ENCODE data around the gene NEO1. TPM values are rescaled to one million over a fixed set of nuclear protein-coding genes. Genes with fewer than 3 reads are reported as not detected.

Gene NEO1
- total and polyA plus RNA-seq, 9 donors = 19.6 to 49.7 (median 37.1) TPM

DNA sequence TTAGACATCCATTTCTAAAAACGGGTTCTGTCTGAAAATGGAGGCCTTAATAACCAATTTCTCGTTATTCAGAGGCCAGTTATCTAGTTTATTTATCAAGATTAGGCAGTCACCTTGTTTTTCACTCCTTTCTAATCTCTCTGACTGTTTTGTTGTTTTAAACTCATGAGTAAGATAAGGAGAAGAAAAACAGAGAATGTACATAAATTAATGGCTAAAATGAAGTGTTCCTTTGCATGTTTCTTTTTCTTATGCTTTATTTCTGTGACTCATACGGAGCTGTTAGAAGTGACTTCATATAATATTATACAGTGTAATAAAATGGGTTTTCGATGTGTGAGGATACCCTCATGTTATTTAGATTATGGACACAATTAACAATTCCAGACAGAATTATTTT lies 22.0 kb downstream of the NEO1 start:
- no peaks in the 10 kb centered on the region for H3K4me1 ChIP-seq (ENCODE audit: control insufficient read depth, insufficient read depth, low read length)

DNA sequence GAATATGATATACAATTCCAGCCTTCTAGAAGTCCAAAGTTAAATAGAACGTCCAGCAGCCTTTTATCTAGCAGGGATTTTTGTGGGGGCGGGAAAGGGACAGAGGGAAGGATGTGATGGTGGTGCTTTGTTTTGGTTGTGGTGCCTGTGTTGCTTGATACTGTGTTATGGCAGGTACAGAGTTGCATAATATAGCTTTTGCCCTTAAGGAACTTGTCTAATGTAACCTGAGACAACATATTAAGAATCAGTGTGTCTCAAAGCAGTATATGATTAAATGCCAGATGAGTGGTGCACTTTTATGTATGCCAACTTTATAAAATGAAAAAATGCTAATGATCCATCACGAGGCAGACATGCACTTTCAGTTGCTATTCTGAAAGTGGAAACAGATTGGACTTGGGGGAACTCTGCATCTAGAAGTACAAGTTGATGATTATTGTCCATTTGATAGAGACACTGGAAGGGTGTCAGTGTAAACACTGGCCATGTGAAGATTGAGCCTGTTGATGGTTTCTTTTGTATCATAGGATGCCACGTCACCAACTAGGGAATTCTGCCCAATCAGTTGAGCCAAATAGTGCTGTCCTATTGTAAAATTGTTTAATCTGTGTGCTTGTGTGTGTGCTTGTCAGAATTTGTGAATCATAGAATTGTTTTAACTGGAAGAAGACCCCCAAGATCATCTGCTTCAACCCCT lies 23.0 kb downstream of the NEO1 start:
- no peaks in the 10 kb centered on the region for H3K27me3 ChIP-seq (ENCODE audit: control insufficient read depth, insufficient read depth, low read length)
- H3K4me1 ChIP-seq (ENCODE audit: control insufficient read depth, insufficient read depth, low read length) = no peaks in the 10 kb centered on the region
- WGBS (ENCODE audit: insufficient coverage) = 60% methylated on average over 1 of the region's 4 CpGs

More for the DNA sequence above, 22.0 kb downstream of the NEO1 start:
- H3K36me3 ChIP-seq (ENCODE audit: control insufficient read depth, insufficient read depth, low read length) = no peaks in the 10 kb centered on the region
- H3K9me3 ChIP-seq (replicated peaks; ENCODE audit: control insufficient read depth, low read depth, low read length) = no peaks in the 10 kb centered on the region
- no peak overlapping the region for H3K4me3 ChIP-seq (ENCODE audit: low read length)
- no CpG with 5 or more reads among the region's 4 CpGs for WGBS (ENCODE audit: insufficient coverage)
- H3K27ac ChIP-seq (ENCODE audit: low read length) = no peak overlapping the region
- H3K27me3 ChIP-seq (ENCODE audit: control insufficient read depth, insufficient read depth, low read length) = no peaks in the 10 kb centered on the region
- no peak for DNase-seq

DNA sequence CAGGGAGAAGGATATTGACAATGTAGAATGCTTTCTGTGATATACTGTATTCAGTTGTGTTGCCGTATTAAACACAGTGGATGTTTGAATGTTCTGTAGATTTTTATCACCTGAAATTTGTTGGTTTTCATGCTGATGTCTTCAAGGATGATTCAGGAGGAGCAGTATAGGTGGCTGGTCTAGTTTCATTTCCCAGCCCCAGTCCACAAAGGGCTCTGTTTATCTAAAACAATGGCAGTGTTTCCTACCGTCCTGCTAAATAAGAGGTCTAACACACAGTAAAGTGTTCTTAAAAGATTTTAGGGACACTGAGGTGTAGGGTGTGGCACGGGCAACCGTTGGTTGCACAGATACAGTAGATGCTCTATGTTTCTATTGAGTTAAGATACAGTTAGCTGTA lies 26.0 kb downstream of the NEO1 start:
- Histone ChIP-seq H3K9me3 (replicated peaks; ENCODE audit: control insufficient read depth, low read depth, low read length) (no peaks in the 10 kb centered on the region), H3K27ac (ENCODE audit: low read length) (no peak overlapping the region), H3K27me3 (ENCODE audit: control insufficient read depth, insufficient read depth, low read length) (no peaks in the 10 kb centered on the region), H3K4me1 (ENCODE audit: control insufficient read depth, insufficient read depth, low read length) (no peaks in the 10 kb centered on the region), H3K36me3 (ENCODE audit: control insufficient read depth, insufficient read depth, low read length) (no peaks in the 10 kb centered on the region), H3K4me3 (ENCODE audit: low read length) (no peak overlapping the region)
- WGBS (ENCODE audit: insufficient coverage) = no CpG with 5 or more reads among the region's 4 CpGs
- no peak for DNase-seq

More for the DNA sequence above, 23.0 kb downstream of the NEO1 start:
- Histone ChIP-seq H3K36me3 (ENCODE audit: control insufficient read depth, insufficient read depth, low read length) (no peaks in the 10 kb centered on the region), H3K27ac (ENCODE audit: low read length) (no peak overlapping the region), H3K9me3 (replicated peaks; ENCODE audit: control insufficient read depth, low read depth, low read length) (no peaks in the 10 kb centered on the region), H3K4me3 (ENCODE audit: low read length) (no peak overlapping the region)
- DNase-seq = no peak

DNA sequence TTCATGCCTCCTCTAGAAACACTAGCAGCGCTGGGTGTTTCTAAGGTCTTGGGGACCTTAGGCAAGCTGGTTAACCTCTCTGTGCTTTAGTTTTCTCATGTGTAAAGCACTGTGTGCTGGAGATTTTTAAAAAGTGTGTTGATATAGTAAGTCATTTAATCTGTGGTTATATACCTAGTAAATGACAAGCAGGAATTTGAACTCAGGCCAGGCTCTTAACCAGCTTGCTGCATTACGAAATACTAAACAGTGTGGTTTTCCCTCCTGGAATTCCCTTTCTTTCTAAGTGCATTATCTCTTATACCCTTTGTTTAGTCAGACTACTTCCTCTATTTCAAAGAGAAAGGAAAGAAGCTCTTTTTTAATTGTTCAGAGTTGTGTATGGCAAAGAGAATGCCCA lies 26.5 kb downstream of the NEO1 start:
- no peak overlapping the region for H3K27ac ChIP-seq (ENCODE audit: low read length)

DNA sequence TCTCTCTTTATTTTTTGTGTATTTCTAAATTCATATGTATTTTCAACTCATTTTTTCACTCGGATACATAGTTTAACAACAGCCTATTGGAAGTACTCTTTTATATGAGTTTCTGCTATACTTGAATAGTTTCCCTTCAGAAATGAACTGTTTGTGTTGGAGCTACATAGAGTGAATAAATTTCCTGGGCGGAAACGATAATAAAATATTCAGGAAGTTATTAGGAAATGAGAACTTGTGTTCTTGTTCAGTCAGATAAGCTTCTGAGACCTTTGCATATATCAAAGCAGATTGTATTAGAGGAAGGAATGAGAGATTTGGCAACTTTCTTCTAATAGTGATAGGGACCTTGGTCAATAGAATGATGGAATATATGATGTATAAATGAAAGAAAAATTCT lies 27.3 kb downstream of the NEO1 start:
- 100% methylated on average over 2 of the region's 3 CpGs for WGBS (ENCODE audit: insufficient coverage)
- Histone ChIP-seq H3K4me3 (ENCODE audit: low read length) (no peak overlapping the region), H3K4me1 (ENCODE audit: control insufficient read depth, insufficient read depth, low read length) (no peaks in the 10 kb centered on the region), H3K27ac (ENCODE audit: low read length) (no peak overlapping the region), H3K36me3 (ENCODE audit: control insufficient read depth, insufficient read depth, low read length) (no peaks in the 10 kb centered on the region), H3K27me3 (ENCODE audit: control insufficient read depth, insufficient read depth, low read length) (no peaks in the 10 kb centered on the region), H3K9me3 (replicated peaks; ENCODE audit: control insufficient read depth, low read depth, low read length) (no peaks in the 10 kb centered on the region)
- DNase-seq = no peak

More for the DNA sequence above, 26.5 kb downstream of the NEO1 start:
- Histone ChIP-seq H3K9me3 (replicated peaks; ENCODE audit: control insufficient read depth, low read depth, low read length) (no peaks in the 10 kb centered on the region), H3K4me1 (ENCODE audit: control insufficient read depth, insufficient read depth, low read length) (no peaks in the 10 kb centered on the region), H3K36me3 (ENCODE audit: control insufficient read depth, insufficient read depth, low read length) (no peaks in the 10 kb centered on the region), H3K4me3 (ENCODE audit: low read length) (no peak overlapping the region), H3K27me3 (ENCODE audit: control insufficient read depth, insufficient read depth, low read length) (no peaks in the 10 kb centered on the region)
- DNase-seq = no peak
- WGBS (ENCODE audit: insufficient coverage) = no CpG with 5 or more reads among the region's 2 CpGs

DNA sequence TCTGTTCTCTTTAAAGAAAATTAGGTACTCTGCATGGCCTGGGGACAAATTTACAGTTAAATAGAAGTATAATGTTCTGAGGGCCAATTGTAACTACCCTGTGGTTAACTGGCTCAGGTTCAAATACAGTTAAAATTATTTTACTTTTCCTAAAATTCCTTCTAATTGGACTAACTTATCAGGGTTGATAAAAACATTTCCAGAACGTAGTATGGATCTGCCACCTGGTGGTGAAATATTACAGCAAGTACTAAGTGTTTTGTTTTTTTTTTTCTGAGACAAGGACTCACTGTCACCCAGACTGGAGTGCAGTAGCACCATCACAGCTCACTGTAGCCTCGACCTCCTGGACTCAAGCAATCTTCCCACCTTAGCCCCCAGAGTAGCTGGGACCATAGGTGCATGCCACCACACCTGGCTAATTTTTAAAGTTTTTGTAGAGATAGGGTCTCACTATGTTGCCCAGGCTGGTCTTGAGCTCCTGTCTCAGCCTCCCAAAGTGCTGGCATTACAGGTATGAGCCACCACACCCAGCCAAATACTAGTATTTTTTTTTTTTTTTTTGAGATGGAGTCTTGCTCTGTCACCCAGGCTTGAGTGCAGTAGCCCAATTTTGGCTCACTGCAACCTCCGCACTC lies 29.2 kb downstream of the NEO1 start:
- no peaks in the 10 kb centered on the region for H3K36me3 ChIP-seq (ENCODE audit: control insufficient read depth, insufficient read depth, low read length)
- peak; percentile 77 for DNase-seq
- H3K4me3 ChIP-seq (ENCODE audit: low read length) = no peak overlapping the region
- no peaks in the 10 kb centered on the region for H3K4me1 ChIP-seq (ENCODE audit: control insufficient read depth, insufficient read depth, low read length)
- H3K9me3 ChIP-seq (replicated peaks; ENCODE audit: control insufficient read depth, low read depth, low read length) = peaks cover 3% of the 10 kb centered on the region
- no CpG with 5 or more reads among the region's 3 CpGs for WGBS (ENCODE audit: insufficient coverage)
- no peak overlapping the region for H3K27ac ChIP-seq (ENCODE audit: low read length)
- H3K27me3 ChIP-seq (ENCODE audit: control insufficient read depth, insufficient read depth, low read length) = no peaks in the 10 kb centered on the region

DNA sequence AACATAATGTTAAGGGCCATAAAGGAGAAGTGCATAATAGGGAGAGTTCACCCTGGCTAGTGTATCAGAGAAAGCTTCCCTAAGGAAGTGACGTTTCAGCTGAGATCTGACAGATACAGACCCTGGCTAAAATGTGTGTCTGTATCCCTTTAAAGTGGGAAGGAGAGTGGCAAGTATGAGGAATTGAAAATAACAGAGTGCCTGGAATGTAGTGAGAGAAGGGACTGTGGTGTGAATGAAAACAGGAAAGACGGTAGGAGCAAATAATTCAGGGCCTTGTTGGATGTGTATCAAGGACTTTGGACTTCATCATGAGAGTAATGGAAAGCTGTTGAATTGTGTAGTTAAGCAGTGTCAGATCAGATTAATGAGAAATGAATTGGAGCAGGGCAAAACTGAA lies 30.5 kb downstream of the NEO1 start:
- Histone ChIP-seq H3K4me3 (ENCODE audit: low read length) (no peak overlapping the region), H3K9me3 (replicated peaks; ENCODE audit: control insufficient read depth, low read depth, low read length) (peaks cover 3% of the 10 kb centered on the region), H3K4me1 (ENCODE audit: control insufficient read depth, insufficient read depth, low read length) (no peaks in the 10 kb centered on the region), H3K27ac (ENCODE audit: low read length) (no peak overlapping the region), H3K27me3 (ENCODE audit: control insufficient read depth, insufficient read depth, low read length) (no peaks in the 10 kb centered on the region), H3K36me3 (ENCODE audit: control insufficient read depth, insufficient read depth, low read length) (no peaks in the 10 kb centered on the region)
- 45% methylated on average over 2 of the region's 2 CpGs for WGBS (ENCODE audit: insufficient coverage)
- no peak for DNase-seq

DNA sequence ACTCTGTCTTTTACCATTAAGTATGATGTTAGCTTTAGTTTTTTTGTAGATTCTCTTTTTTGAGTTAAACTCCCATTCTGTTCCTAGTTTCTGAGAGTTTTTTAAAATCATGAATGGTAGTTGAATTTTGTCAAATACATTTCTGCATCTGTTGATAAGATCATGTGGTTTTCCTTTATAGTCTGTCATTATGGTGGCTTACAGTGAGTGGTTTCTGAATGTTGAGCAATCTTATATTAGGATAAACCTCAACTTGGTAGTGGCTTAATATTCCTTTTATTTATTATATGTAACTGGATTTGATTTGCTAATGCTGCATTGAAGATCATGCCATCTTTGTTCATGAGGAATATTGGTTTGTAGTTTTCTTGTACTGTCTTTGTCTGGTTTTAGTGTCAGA lies 34.8 kb downstream of the NEO1 start:
- H3K4me3 ChIP-seq (ENCODE audit: low read length) = no peak overlapping the region
- no peaks in the 10 kb centered on the region for H3K36me3 ChIP-seq (ENCODE audit: control insufficient read depth, insufficient read depth, low read length)
- H3K4me1 ChIP-seq (ENCODE audit: control insufficient read depth, insufficient read depth, low read length) = no peaks in the 10 kb centered on the region
- no peak overlapping the region for H3K27ac ChIP-seq (ENCODE audit: low read length)
- H3K27me3 ChIP-seq (ENCODE audit: control insufficient read depth, insufficient read depth, low read length) = no peaks in the 10 kb centered on the region
- no peak for DNase-seq
- peaks cover 3% of the 10 kb centered on the region for H3K9me3 ChIP-seq (replicated peaks; ENCODE audit: control insufficient read depth, low read depth, low read length)

DNA sequence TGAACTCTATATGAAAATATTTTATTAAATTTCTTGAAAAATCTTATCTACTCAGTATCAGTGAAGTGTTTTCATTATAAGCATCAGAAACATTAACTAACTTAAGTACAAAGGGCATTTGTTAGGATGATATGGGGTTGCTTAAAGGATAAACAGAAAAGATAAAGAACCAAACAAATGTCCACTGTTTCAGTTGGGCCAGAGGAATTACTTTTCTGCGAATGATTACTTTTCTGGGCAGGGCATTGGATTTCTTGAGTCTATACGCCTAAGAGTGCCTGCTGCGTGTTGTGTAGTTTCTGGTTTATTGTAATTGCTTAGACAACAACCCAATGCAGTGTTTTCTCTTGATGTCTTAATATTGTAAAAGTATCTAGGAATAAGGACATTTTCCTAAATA lies 52.8 kb downstream of the NEO1 start:
- H3K4me3 ChIP-seq (ENCODE audit: low read length) = no peak overlapping the region
- H3K4me1 ChIP-seq (ENCODE audit: control insufficient read depth, insufficient read depth, low read length) = no peaks in the 10 kb centered on the region
- DNase-seq = no peak
- no peaks in the 10 kb centered on the region for H3K9me3 ChIP-seq (replicated peaks; ENCODE audit: control insufficient read depth, low read depth, low read length)
- no peak overlapping the region for H3K27ac ChIP-seq (ENCODE audit: low read length)
- WGBS (ENCODE audit: insufficient coverage) = no CpG with 5 or more reads among the region's 3 CpGs
- H3K27me3 ChIP-seq (ENCODE audit: control insufficient read depth, insufficient read depth, low read length) = no peaks in the 10 kb centered on the region
- H3K36me3 ChIP-seq (ENCODE audit: control insufficient read depth, insufficient read depth, low read length) = no peaks in the 10 kb centered on the region

DNA sequence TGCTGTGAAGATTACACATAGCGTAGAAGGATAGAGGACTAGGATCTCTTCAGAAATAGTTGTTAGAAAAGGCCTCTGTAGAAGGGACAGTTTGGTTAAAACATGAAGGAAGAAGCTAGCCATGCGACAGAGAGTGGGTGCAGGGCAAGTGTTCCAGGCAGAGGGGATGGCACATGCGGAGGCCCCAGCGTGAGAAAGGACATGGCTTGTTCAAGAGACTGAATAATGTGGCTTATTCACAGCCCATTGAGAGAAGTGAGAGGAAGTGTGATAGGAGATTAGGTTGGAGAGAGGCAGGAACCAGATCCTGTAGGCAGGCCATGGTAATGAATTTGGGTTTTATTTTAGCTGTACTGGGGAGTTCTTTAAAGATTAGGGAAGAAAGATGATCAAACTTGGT lies 56.4 kb downstream of the NEO1 start:
- no peaks in the 10 kb centered on the region for H3K36me3 ChIP-seq (ENCODE audit: control insufficient read depth, insufficient read depth, low read length)
- no peak for DNase-seq
- no peak overlapping the region for H3K27ac ChIP-seq (ENCODE audit: low read length)
- H3K27me3 ChIP-seq (ENCODE audit: control insufficient read depth, insufficient read depth, low read length) = no peaks in the 10 kb centered on the region
- no peaks in the 10 kb centered on the region for H3K9me3 ChIP-seq (replicated peaks; ENCODE audit: control insufficient read depth, low read depth, low read length)
- H3K4me3 ChIP-seq (ENCODE audit: low read length) = no peak overlapping the region
- H3K4me1 ChIP-seq (ENCODE audit: control insufficient read depth, insufficient read depth, low read length) = no peaks in the 10 kb centered on the region
- 70% methylated on average over 3 of the region's 4 CpGs for WGBS (ENCODE audit: insufficient coverage)

Data from muscle of leg (tissue), 11 donors.